HCT116 (cell line): ENCODE measurements around the gene SMIM23. TPM values are rescaled to one million over a fixed set of nuclear protein-coding genes. Genes with fewer than 3 reads are reported as not detected.

ENCODE experiments used
- ATAC-seq: fragments of 200-7000 bp; cut with Tn5 transposase; 2 replicates; pipeline ENCODE4 v1.9.1; 2020; ENCODE audit warnings: mild to moderate bottlenecking, moderate library complexity
- BruUV-seq: library from RNA; stranded (reverse); fragments of 400-500 nt; replicated peaks from 2 replicates; lab custom pipeline; 2021; lab: Mats Ljungman, UMichigan
- CTCF ChIA-PET: fragments of 300-600 bp; sonication (Branson Sonifier 250); formaldehyde crosslinking; loops from one replicate; lab custom pipeline; 2021; ENCODE audit warnings: antibody characterized with exemption; lab: Charles Lee
- POLR2A ChIA-PET: fragments of 300-600, 350-600 bp; sonication (Branson Sonifier 250); formaldehyde crosslinking; loops from one replicate; lab custom pipeline; 2021; ENCODE audit warnings: antibody characterized with exemption; lab: Charles Lee
- RAD21 ChIA-PET, 2 experiments: fragments of 300-600 bp; sonication (Branson Sonifier 250); formaldehyde crosslinking; loops; one replicate each; lab custom pipeline; 2023; ENCODE audit warnings: low total read pairs in 2 of 2; ENCODE audit not compliant: uncharacterized antibody in 2 of 2, unreplicated experiment in 2 of 2, low non-redundant PET in 1 of 2; lab: Charles Lee
- DNase-seq: peaks from one replicate; pipeline ENCODE4 v3.0.0-alpha.2; 2010; ENCODE audit warnings: low read depth, low spot score
- H2AFZ ChIP-seq: fragments of 200-600 bp; shearing (Covaris generic), sonication (generic); 2 replicates; pipeline ENCODE4 v1.6.1; 2017; ENCODE audit warnings: low read depth, mixed run types, mixed read lengths, antibody characterized with exemption, low read length; ENCODE audit not compliant: poor library complexity, severe bottlenecking
- H3K27ac ChIP-seq: 2 replicates; pipeline ENCODE4 v1.5.1; 2012; ENCODE audit warnings: low read depth, low read length
- H3K27me3 ChIP-seq: fragments of 200-600 bp; sonication (generic); 2 replicates; pipeline ENCODE4 v1.6.1; 2016; ENCODE audit warnings: mixed run types, low read length, mixed read lengths; ENCODE audit not compliant: insufficient read depth
- H3K36me3 ChIP-seq, 2 experiments: fragments of 200-500 bp in 1 of 2; fragments of 200-600 bp in 1 of 2; sonication (Bioruptor generic) in 1 of 2; sonication (generic) in 1 of 2; 2 replicates each; pipeline versions ENCODE4 v1.5.1 to v1.6.1; 2014 to 2016; ENCODE audit warnings: low read length in 2 of 2, inconsistent platforms in 1 of 2, mixed read lengths in 1 of 2, mixed run types in 1 of 2; ENCODE audit not compliant: insufficient read depth in 2 of 2, control insufficient read depth in 1 of 2
- H3K4me1 ChIP-seq, 2 experiments: fragments of 200-600 bp in 1 of 2; sonication (generic) in 1 of 2; 2 replicates each; pipeline versions ENCODE4 v1.5.1 to v1.6.1; 2012 to 2017; ENCODE audit warnings: low read length in 2 of 2, inconsistent platforms in 1 of 2, mild to moderate bottlenecking in 1 of 2, mixed read lengths in 1 of 2, mixed run types in 1 of 2, moderate library complexity in 1 of 2; ENCODE audit not compliant: insufficient read depth in 2 of 2, control insufficient read depth in 1 of 2
- H3K4me2 ChIP-seq: fragments of 200-600 bp; sonication (generic); 2 replicates; pipeline ENCODE4 v1.6.1; 2017; ENCODE audit warnings: mixed run types, low read length, mixed read lengths
- H3K4me3 ChIP-seq, 2 experiments: fragments of 200-600 bp in 1 of 2; sonication (generic) in 1 of 2; replicated peaks in 1 of 2; 2 replicates each; pipeline ENCODE4 v1.5.1; 2011 to 2016; ENCODE audit warnings: low read length in 2 of 2, control low read depth in 1 of 2, low read depth in 1 of 2, mild to moderate bottlenecking in 1 of 2, mixed read lengths in 1 of 2, mixed run types in 1 of 2
- H3K79me2 ChIP-seq: fragments of 200-600 bp; sonication (generic); 2 replicates; pipeline ENCODE4 v1.6.1; 2017; ENCODE audit warnings: mild to moderate bottlenecking, mixed run types, low read length, moderate library complexity, mixed read lengths; ENCODE audit not compliant: insufficient read depth
- H3K9ac ChIP-seq: fragments of 200-600 bp; sonication (generic); 2 replicates; pipeline ENCODE4 v1.6.1; 2016; ENCODE audit warnings: low read length, mixed read lengths
- H3K9me2 ChIP-seq: fragments of 200-600 bp; sonication (generic), shearing (Covaris generic); 2 replicates; pipeline ENCODE4 v1.6.1; 2017; ENCODE audit warnings: mixed run types, mild to moderate bottlenecking, moderate library complexity; ENCODE audit not compliant: insufficient read depth
- H3K9me3 ChIP-seq, 2 experiments: fragments of 200-500 bp in 1 of 2; fragments of 200-600 bp in 1 of 2; sonication (Bioruptor generic) in 1 of 2; sonication (generic) in 1 of 2; 2 replicates each; pipeline ENCODE4 v1.6.1; 2014 to 2017; ENCODE audit warnings: low read length in 2 of 2, mixed read lengths in 2 of 2, inconsistent platforms in 1 of 2, low read depth in 1 of 2, mild to moderate bottlenecking in 1 of 2, mixed run types in 1 of 2, moderate library complexity in 1 of 2; ENCODE audit not compliant: control insufficient read depth in 1 of 2, insufficient read depth in 1 of 2
- H4K20me1 ChIP-seq: fragments of 200-600 bp; sonication (generic), shearing (Covaris generic); 2 replicates; pipeline ENCODE4 v1.6.1; 2017; ENCODE audit warnings: mixed run types, mild to moderate bottlenecking, moderate library complexity; ENCODE audit not compliant: insufficient read depth
- FOSL1 ChIP-seq: IDR thresholded peaks from 2 replicates; pipeline ENCODE4 v1.6.1; 2012; ENCODE audit warnings: low read depth
- JUND ChIP-seq: IDR thresholded peaks from 2 replicates; pipeline ENCODE4 v1.6.1; 2012
- RAD21 ChIP-seq: IDR thresholded peaks from 2 replicates; pipeline ENCODE4 v1.6.1; 2012; ENCODE audit warnings: low read depth, mild to moderate bottlenecking
- REST ChIP-seq: IDR thresholded peaks from 2 replicates; pipeline ENCODE4 v1.6.1; 2012; ENCODE audit warnings: low read depth
- SIN3A ChIP-seq: IDR thresholded peaks from 2 replicates; pipeline ENCODE4 v1.6.1; 2012; ENCODE audit warnings: low read depth
- TCF7L2 ChIP-seq: IDR thresholded peaks from 2 replicates; pipeline ENCODE4 v1.7.0; 2011; ENCODE audit warnings: borderline replicate concordance, inconsistent platforms; ENCODE audit not compliant: insufficient read depth, insufficient read length; ENCODE audit errors: extremely low read depth
- ZBTB33 ChIP-seq: IDR thresholded peaks from 2 replicates; pipeline ENCODE4 v1.6.1; 2011; ENCODE audit warnings: mild to moderate bottlenecking, low read length, moderate library complexity; ENCODE audit not compliant: insufficient replicate concordance; ENCODE audit errors: extremely low read depth
- intact Hi-C: fragments of 100-400 bp; cut with micrococcal nuclease; formaldehyde crosslinking; loops from 2 replicates; pipeline ENCODE4 v1.10.0; 2022
- total RNA-seq: library from RNA; stranded (reverse); gene quantifications from one replicate; pipeline ENCODE4 v1.2.1, GENCODE V29; 2021; ENCODE audit not compliant: unreplicated experiment
- TF ChIP-seq, protein P1 (sequence below): IDR thresholded peaks from 2 replicates; pipeline ENCODE4 v1.6.1; 2012

The SMIM23 gene
- total RNA-seq, 1 experiment from 2014 or later: not detected

DNA sequence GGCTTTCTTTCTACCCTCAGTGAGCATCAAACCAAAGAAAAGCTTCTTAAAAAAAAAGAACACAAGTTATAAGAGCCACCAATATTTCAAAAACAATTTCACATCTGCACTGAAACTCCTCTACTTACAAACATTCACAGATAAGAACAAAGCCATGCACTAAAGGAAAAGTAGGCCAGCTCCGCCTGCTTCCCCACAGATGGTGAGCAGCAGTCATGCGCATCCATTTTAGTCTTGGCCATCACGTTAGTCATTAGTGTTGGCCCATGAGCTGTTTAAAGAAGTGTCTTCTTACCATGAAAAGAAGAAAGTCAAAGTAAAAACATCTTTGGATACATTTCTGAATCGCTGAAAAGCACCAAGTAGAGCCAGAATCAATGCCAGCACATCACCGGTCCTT lies 40.0 kb upstream of the SMIM23 start:
- Histone ChIP-seq H3K9ac (no peak overlapping the region), H3K9me2 (no peaks in the 10 kb centered on the region), H3K79me2 (no peaks in the 10 kb centered on the region), H3K27me3 (no peaks in the 10 kb centered on the region), H2AFZ (no peak overlapping the region), H3K4me1 (peaks cover 0 to 5% of the 10 kb centered on the region in 2 experiments; a peak in 1 of 4 replicates), H3K4me3 (no peak overlapping the region), H4K20me1 (no peaks in the 10 kb centered on the region), H3K9me3 (no peaks in the 10 kb centered on the region), H3K4me2 (no peak overlapping the region), H3K36me3 (no peaks in the 10 kb centered on the region), H3K27ac (no peak overlapping the region)
- ChIA-PET RAD21 (no interaction called here), POLR2A (no interaction called here), CTCF (no interaction called here)
- BruUV-seq: no TSS peak
- TF ChIP-seq SIN3A (no peak), REST (no peak), JUND (no peak), TCF7L2 (no peak), FOSL1 (no peak), RAD21 (no peak), ZBTB33 (no peak)
- TF ChIP-seq, protein P1, sequence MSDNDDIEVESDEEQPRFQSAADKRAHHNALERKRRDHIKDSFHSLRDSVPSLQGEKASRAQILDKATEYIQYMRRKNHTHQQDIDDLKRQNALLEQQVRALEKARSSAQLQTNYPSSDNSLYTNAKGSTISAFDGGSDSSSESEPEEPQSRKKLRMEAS: no peak
- no peak for ATAC-seq
- no peak for DNase-seq
- intact Hi-C loops: no loop called here
